Measurements from ENCODE around the gene MYCBP2. TPM values are rescaled to one million over a fixed set of nuclear protein-coding genes. Genes with fewer than 3 reads are reported as not detected.

The MYCBP2 gene
- total and polyA plus RNA-seq, 3 donors from 2014 or later: 69.8 to 195 (median 188) TPM

DNA sequence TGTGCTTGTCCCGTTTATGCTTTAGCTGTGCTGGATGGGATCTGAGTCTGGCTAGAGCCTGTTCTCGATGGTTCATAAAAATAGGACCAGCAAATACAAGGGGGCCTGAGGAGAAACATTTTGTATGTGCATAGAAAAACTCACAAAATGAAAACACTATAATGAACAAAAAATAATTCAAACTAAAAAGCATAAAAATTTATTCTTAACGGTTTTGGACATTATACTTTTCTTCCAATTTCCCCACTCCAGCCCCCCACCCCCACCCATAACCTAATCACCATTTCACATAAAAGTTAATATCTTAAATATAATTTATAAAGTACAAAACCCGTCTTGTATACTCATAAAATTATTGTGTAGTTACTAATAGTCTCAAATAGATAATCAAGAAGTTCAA is 93.7 kb downstream of the MYCBP2 start:
- Histone ChIP-seq H3K4me1 (no peaks in the 10 kb centered on the region), H3K27me3 (no peaks in the 10 kb centered on the region), H3K36me3 (ENCODE audit: low read depth, missing control alignments) (no peaks in the 10 kb centered on the region), H3K27ac (no peak overlapping the region), H3K4me3 (no peak overlapping the region), H3K9me3 (no peaks in the 10 kb centered on the region)
- DNase-seq: no peak
- TF ChIP-seq, protein P1, sequence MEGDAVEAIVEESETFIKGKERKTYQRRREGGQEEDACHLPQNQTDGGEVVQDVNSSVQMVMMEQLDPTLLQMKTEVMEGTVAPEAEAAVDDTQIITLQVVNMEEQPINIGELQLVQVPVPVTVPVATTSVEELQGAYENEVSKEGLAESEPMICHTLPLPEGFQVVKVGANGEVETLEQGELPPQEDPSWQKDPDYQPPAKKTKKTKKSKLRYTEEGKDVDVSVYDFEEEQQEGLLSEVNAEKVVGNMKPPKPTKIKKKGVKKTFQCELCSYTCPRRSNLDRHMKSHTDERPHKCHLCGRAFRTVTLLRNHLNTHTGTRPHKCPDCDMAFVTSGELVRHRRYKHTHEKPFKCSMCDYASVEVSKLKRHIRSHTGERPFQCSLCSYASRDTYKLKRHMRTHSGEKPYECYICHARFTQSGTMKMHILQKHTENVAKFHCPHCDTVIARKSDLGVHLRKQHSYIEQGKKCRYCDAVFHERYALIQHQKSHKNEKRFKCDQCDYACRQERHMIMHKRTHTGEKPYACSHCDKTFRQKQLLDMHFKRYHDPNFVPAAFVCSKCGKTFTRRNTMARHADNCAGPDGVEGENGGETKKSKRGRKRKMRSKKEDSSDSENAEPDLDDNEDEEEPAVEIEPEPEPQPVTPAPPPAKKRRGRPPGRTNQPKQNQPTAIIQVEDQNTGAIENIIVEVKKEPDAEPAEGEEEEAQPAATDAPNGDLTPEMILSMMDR (IDR thresholded peaks at IDR 0.05): no peak
- TF ChIP-seq POLR2A (IDR thresholded peaks at IDR 0.05): no peak
- intact Hi-C loops (cut with DNase I; ENCODE audit: low total_unique reads): no loop called here
- WGBS, 2 donors: 93 to 95% methylated on average over 4 of the region's 4 CpGs

DNA sequence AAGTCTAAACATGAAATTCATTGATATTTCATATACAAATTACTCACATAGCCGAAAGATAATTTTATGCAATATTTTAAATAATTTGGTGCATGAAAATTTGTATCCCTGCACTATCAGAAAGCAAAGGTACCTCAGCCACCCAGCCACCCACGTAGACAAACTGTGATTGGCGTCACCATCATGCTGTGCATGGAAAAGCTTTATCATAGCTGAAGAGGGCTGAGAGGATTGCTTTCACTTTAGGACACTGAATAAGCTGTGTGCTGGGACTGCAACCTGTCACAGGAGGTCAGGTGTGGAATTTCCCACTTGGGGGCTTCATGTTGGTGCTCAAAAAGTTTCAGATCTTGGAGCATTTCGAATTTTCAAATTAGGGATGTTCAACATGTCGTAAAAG is 96.3 kb downstream of the MYCBP2 start:
- Histone ChIP-seq H3K4me1 (no peaks in the 10 kb centered on the region), H3K9me3 (no peaks in the 10 kb centered on the region), H3K27ac (no peak overlapping the region), H3K36me3 (ENCODE audit: low read depth, missing control alignments) (no peaks in the 10 kb centered on the region), H3K27me3 (no peaks in the 10 kb centered on the region), H3K4me3 (no peak overlapping the region)
- intact Hi-C loops (cut with DNase I; ENCODE audit: low total_unique reads): no loop called here
- TF ChIP-seq, protein P1 (IDR thresholded peaks at IDR 0.05): no peak
- TF ChIP-seq POLR2A (IDR thresholded peaks at IDR 0.05): no peak
- DNase-seq: no peak
- 91 to 94% methylated on average over 5 of the region's 5 CpGs for WGBS, 2 donors

DNA sequence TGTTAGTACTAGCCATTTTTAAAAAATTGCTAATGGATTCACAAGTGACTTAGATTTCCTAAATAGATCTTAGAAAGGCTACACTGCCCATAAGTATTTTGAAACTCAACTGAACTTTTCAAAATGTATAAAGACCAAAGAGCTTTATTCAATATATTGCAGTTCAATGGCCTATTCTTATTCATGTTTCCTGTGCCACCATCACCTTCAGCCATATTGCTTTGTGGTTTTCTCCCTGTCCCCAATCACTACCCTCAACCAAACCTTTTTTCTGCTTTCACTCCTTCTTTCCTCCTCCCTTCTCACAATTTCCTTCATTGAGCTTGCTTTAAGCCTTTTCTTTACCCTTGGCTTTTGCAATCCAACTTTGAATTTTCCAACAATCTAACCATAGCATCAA is 100.9 kb downstream of the MYCBP2 start:
- TF ChIP-seq, protein P1 (IDR thresholded peaks at IDR 0.05): no peak
- no peak for TF ChIP-seq POLR2A (IDR thresholded peaks at IDR 0.05)
- Histone ChIP-seq H3K27ac (no peak overlapping the region), H3K27me3 (no peaks in the 10 kb centered on the region)

DNA sequence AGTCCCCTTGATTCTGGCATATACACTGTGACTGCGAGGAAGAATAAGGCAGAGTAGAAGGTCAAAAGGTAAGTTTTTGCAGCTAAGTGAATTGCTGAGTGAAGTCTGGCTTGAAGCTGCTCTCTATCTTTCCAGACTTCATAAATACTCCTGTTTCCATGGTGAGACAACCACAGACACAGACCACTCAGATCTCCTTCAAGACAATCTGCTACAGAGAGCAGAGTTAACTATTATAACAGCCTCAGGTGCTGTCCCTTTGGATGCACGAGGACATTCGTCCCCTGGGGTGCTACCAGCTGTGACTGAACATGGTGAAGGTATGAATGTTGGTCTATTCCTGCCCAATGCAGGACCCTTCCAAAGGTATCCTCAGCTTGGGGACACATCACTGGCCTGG is 104.0 kb downstream of the MYCBP2 start:
- Histone ChIP-seq H3K36me3 (ENCODE audit: low read depth, missing control alignments) (no peaks in the 10 kb centered on the region), H3K9me3 (no peaks in the 10 kb centered on the region), H3K27me3 (no peaks in the 10 kb centered on the region), H3K4me1 (no peaks in the 10 kb centered on the region), H3K27ac (no peak overlapping the region), H3K4me3 (no peak overlapping the region)
- no peak for DNase-seq
- WGBS, 2 donors: 91 to 93% methylated on average over 3 of the region's 3 CpGs
- TF ChIP-seq, protein P1 (IDR thresholded peaks at IDR 0.05): no peak
- no peak for TF ChIP-seq POLR2A (IDR thresholded peaks at IDR 0.05)
- intact Hi-C loops (cut with DNase I; ENCODE audit: low total_unique reads): no loop called here

More for the DNA sequence above, 100.9 kb downstream of the MYCBP2 start:
- Histone ChIP-seq H3K36me3 (ENCODE audit: low read depth, missing control alignments) (no peaks in the 10 kb centered on the region), H3K9me3 (no peaks in the 10 kb centered on the region), H3K4me3 (no peak overlapping the region), H3K4me1 (no peaks in the 10 kb centered on the region)
- intact Hi-C loops (cut with DNase I; ENCODE audit: low total_unique reads): no loop called here
- DNase-seq: no peak

DNA sequence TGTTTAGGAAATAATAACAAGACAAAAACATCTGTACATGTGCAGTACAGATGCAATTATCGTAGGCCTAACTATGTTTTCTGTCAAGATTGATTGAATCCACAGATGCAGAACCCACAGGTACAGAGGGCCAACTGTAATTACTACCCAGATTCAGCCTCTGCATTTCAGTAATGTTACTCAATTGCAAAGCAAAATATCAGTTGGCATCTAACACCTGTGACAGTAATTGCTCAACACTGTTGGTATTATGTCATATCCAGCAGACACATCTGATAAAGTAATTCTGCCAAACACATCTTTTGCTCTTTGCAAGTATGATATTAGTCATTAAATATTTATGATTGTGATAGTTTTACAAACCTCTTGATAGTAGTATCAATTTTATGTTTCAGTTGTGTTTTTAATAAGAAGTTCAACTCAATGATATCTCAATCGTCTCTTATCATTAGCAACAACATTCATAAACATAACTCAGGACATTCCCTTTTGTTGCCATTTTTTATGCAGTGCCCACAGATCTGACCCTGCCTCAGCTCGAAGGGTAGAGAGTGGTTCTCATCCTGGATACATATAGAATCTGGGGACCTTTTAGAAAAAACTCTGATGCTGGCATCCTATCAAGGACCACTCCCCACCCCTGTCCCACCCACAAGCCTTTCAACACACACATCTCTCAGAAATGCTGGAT is 104.7 kb downstream of the MYCBP2 start:
- TF ChIP-seq POLR2A (IDR thresholded peaks at IDR 0.05): no peak
- TF ChIP-seq, protein P1 (IDR thresholded peaks at IDR 0.05): no peak
- no peaks in the 10 kb centered on the region for H3K27me3 ChIP-seq
- H3K27ac ChIP-seq: no peak overlapping the region
- no peaks in the 10 kb centered on the region for H3K36me3 ChIP-seq (ENCODE audit: low read depth, missing control alignments)
- intact Hi-C loops (cut with DNase I; ENCODE audit: low total_unique reads): no loop called here
- no peaks in the 10 kb centered on the region for H3K4me1 ChIP-seq
- H3K4me3 ChIP-seq: no peak overlapping the region
- WGBS, 2 donors: 75 to 87% methylated on average over 3 of the region's 3 CpGs
- no peaks in the 10 kb centered on the region for H3K9me3 ChIP-seq
- DNase-seq: no peak
